GM12864 (cell line): ENCODE data around the gene TTC1.
A peak's percentile ranks its signal among the peaks of the same experiment; 100 is the strongest.
"Not testable (repeated sequence)": the region's sequence is repeated elsewhere in the genome, so short reads cannot be mapped to it uniquely, and the experiment has no call there.

ENCODE experiments used
- DNase-seq: peaks from one replicate; pipeline ENCODE4 v3.0.0-alpha.2; 2011; ENCODE audit warnings: low read depth
- H3K4me3 ChIP-seq: 2 replicates; pipeline ENCODE4 v1.5.1; 2011; ENCODE audit warnings: mild to moderate bottlenecking, low read depth, low read length, control low read depth
- TF ChIP-seq, protein P1 (sequence below): IDR thresholded peaks from 2 replicates; pipeline ENCODE4 v1.5.1; 2011; ENCODE audit warnings: low read depth, mild to moderate bottlenecking, moderate library complexity, low read length, control low read depth, inconsistent platforms; ENCODE audit errors: missing control alignments

TTC1 gene, protein sequence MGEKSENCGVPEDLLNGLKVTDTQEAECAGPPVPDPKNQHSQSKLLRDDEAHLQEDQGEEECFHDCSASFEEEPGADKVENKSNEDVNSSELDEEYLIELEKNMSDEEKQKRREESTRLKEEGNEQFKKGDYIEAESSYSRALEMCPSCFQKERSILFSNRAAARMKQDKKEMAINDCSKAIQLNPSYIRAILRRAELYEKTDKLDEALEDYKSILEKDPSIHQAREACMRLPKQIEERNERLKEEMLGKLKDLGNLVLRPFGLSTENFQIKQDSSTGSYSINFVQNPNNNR

DNA sequence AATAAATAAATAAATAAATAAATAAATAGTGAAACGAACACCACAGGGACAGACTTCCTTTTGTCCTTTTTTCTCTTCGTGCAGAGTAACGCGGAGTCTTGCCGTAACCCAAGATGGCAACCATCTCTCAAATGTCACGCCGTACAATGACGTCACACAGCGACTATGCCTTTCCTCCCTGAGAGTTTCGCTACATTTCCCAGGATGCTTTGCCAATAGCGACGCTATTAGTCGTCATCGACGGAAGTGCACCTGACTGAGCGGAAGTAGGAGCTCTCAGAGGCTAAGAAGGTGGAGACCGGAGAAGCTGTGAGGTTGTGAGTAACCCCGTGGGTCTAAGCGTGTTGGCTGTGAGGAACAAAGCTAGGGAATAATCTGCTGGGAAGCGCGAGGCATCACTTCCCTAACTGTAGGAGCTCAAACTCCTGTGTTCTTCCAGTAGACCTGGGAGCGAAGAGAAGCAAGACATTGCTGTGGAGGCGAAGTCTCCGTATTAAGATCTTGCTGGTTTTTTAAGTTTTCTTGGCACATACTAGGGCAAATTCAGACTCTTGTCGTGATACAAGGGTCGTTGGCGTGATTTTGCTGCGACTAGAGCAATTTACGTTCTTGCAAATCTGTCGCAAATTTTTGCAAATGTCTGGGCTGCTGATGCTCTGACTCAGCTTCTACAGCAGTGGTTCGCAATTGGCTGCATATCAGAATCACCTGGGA, at the start of gene TTC1:
TTC1 (plus strand) TSS at position 263 of the 714 bp plus-strand sequence. CDS start 1,390 bp downstream, outside the sequence.
- TF ChIP-seq, protein P1, sequence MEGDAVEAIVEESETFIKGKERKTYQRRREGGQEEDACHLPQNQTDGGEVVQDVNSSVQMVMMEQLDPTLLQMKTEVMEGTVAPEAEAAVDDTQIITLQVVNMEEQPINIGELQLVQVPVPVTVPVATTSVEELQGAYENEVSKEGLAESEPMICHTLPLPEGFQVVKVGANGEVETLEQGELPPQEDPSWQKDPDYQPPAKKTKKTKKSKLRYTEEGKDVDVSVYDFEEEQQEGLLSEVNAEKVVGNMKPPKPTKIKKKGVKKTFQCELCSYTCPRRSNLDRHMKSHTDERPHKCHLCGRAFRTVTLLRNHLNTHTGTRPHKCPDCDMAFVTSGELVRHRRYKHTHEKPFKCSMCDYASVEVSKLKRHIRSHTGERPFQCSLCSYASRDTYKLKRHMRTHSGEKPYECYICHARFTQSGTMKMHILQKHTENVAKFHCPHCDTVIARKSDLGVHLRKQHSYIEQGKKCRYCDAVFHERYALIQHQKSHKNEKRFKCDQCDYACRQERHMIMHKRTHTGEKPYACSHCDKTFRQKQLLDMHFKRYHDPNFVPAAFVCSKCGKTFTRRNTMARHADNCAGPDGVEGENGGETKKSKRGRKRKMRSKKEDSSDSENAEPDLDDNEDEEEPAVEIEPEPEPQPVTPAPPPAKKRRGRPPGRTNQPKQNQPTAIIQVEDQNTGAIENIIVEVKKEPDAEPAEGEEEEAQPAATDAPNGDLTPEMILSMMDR = no peak
- H3K4me3 ChIP-seq = peak within 1 kb of the TSS; percentile 85
- DNase-seq = peak; percentile 99

DNA sequence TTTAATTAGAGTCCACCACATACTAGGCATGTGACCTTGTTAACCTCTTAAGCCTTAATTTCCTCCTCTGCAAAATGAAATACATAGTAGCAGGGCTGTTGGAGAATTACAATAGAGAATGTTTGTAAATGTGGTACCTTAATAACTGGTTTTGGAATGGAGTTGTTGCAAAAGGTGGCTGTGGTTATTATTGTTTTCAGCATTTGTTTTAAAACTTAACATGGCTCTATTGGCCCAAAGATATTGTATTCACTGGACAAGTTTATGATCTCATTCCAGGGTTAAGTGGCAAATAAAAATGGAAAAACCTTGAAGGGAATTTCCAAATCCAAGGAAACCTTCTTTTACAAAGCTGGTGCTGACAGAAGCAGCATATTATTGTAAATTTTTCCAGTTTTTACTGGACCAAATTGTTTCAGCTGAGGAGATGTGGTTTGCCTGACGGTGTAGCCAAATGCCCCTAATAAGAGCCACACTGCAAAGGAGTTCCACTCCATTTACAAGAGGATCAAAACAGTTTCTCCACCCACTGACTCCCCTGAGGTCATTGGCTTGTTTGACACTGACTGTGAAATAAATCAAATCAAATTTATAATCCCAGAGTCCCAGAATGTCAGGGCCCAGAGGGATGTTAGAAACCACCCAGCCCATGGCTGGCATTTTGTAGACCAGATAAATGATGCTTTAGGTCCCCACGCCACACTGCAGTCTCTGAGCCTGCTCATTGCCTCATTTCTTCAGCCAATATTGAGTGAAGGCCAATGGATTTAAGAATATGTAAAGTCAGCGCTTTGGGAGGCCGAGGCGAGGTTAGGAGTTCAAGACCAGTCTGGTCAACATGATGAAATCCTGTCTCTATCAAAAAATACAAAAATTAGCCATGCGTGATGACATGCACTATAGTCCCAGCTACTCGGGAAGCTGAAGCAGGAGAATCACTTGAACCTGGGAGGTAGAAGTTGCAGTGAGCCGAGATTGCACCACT, 47.5 kb upstream of the TTC1 start:
- no peak for DNase-seq
- TF ChIP-seq, protein P1 = no peak
- no peak overlapping the region for H3K4me3 ChIP-seq

DNA sequence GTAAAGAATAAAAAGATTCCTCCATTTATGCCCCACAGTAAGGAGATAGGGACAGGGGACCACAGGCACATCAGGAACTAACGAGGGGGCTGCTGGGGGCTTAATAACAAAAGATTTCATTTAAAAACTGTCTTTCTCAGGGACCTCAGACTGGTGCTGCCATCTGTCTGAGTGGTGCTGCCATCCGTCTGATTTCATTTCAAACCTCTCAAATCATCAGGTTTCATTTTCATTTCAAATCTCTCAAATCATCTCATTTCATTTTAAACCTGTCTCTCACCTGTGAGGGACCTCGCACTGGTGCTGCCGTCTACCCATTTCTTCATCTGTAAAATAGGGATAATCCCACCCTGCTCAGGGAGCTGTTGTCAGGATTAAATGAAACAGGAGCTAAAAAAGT, 46.7 kb upstream of the TTC1 start:
- no peak for DNase-seq
- no peak overlapping the region for H3K4me3 ChIP-seq
- TF ChIP-seq, protein P1 = no peak

- TF ChIP-seq, protein P1 = no peak
- DNase-seq = no peak
- no peak overlapping the region for H3K4me3 ChIP-seq
Observed at GRCh38 chr5:159963935-159964334, 45.0 kb upstream of the TTC1 start.

DNA sequence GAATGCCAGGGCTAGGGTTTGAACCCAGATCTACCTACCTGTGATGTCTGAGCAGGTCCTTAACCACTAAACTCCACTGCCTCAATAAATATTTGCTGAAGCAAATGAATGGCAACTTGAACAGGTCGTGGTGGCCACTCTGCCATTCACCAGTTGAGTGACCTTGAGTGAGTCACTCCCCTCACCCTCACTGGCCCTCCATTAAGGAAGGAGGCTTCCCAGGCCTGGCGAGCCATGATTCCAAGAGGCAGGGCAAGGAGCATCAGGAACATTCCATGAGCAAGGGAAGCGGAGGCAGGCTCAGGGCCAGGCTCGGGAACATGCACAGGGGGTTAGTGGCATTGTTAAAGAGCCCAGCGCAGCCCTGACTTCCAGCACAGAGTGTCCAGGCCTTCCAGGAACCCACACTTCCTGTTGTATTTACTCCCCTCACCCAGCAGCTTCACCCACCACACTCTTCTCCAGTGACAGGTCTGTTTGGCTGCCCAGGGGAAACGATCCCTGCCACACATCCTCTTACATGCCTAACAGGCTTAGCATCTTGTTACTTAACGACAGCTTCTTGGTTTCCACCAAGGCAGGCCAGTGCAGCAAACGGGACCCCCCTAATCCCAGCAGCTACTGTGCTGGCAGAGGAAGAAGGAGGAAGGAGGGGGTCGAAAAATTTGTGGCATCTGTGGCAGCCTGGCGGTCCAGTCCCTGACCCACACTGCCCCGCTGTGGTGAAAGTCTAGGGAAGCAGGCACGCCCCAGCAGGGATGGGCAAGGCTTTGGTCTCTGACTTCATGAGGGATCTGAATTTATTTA, 43.7 kb upstream of the TTC1 start:
- H3K4me3 ChIP-seq = no peak overlapping the region
- TF ChIP-seq, protein P1 = peak; percentile 51
- DNase-seq = no peak

DNA sequence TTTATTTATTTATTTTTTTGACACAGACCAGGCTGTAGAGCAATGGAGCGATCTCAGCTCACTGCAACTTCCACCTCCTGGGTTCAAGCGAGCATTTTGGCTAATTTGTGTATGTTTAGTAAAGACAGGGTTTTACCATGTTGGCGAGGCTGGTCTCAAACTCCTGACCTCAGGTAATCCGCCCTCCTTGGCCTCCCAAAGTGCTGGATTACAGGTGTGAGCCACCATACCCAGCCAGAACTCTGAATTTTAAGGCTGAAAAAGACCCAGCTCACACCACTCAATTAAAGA, 43.2 kb upstream of the TTC1 start:
- H3K4me3 ChIP-seq, DNase-seq: not testable (repeated sequence)
